C4-2B (cell line): ENCODE data around the gene CPLANE1.

Source experiments
- ZFX ChIP-seq: fragments of 450-650 bp; IDR thresholded peaks from 2 replicates; pipeline ENCODE4 v1.6.1; 2017
- TF ChIP-seq, protein P1 (sequence below): fragments of 450-650 bp; conservative IDR thresholded peaks from 2 replicates; pipeline ENCODE4 v1.5.1; 2017; ENCODE audit warnings: mild to moderate bottlenecking

DNA sequence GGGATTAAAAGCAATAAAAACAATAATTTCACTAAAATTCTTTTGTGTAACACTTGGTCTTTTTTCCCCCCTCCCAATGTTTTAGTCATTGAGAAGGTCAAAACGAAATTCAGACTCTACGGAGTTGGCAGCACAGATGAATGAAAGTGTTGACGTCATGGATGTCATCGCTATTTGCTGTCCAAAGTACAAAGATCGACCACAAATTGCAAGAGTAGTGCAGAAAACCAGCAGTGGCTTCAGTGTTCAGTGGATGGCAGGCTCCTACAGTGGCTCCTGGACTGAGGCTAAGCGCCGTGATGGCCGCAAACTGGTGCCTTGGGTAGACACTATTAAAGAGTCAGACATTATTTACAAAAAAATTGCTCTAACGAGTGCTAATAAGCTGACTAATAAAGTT, 184.7 kb downstream of the CPLANE1 start:
- TF ChIP-seq, protein P1, sequence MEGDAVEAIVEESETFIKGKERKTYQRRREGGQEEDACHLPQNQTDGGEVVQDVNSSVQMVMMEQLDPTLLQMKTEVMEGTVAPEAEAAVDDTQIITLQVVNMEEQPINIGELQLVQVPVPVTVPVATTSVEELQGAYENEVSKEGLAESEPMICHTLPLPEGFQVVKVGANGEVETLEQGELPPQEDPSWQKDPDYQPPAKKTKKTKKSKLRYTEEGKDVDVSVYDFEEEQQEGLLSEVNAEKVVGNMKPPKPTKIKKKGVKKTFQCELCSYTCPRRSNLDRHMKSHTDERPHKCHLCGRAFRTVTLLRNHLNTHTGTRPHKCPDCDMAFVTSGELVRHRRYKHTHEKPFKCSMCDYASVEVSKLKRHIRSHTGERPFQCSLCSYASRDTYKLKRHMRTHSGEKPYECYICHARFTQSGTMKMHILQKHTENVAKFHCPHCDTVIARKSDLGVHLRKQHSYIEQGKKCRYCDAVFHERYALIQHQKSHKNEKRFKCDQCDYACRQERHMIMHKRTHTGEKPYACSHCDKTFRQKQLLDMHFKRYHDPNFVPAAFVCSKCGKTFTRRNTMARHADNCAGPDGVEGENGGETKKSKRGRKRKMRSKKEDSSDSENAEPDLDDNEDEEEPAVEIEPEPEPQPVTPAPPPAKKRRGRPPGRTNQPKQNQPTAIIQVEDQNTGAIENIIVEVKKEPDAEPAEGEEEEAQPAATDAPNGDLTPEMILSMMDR, result no peak
- no peak for TF ChIP-seq ZFX
